HG03457 (cell line): Measurements from ENCODE around the gene KRT13.

ENCODE experiments used
- ATAC-seq: cut with Tn5 transposase; IDR thresholded peaks from one replicate; pipeline ENCODE4 v1.9.1; 2021; ENCODE audit warnings: moderate number of reproducible peaks; ENCODE audit not compliant: unreplicated experiment

The KRT13 gene

DNA sequence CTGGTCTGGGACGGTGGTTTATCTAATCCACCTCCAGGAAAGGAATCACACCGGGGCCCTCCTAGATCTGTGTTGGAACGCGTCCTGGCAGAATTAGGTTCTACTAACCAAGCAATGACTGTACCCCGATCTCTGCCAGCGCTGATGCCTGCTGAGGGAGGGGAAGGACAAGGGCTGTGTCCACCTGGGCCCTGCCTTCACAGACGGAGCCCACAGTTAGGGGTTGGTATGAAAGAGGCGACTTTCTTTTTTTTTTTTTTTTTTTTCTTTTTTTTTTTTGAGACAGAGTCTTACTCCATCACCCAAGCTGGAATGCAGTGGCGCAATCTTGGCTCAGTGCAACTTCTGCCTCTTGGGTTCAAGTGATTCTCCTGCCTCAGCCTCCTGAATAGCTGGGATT, 32.6 kb upstream of the KRT13 start:
- no peak for ATAC-seq

DNA sequence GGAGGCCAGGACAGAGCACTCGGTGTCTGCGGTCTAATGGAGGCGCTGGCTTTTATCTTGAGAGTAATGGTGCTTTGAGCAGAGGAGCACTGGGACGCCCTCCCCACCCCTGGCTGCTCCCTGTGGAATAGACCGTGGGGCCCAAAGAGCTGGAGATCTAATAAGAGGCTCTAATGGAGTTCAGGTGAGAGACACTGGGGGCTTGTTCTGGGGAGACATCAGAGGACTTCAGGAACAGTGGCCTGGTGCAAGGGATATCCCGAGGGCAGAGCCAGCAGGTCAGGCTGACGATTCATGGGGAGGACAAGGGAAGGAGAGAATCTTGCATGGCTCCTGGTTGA, 32.2 kb upstream of the KRT13 start:
- no peak for ATAC-seq

DNA sequence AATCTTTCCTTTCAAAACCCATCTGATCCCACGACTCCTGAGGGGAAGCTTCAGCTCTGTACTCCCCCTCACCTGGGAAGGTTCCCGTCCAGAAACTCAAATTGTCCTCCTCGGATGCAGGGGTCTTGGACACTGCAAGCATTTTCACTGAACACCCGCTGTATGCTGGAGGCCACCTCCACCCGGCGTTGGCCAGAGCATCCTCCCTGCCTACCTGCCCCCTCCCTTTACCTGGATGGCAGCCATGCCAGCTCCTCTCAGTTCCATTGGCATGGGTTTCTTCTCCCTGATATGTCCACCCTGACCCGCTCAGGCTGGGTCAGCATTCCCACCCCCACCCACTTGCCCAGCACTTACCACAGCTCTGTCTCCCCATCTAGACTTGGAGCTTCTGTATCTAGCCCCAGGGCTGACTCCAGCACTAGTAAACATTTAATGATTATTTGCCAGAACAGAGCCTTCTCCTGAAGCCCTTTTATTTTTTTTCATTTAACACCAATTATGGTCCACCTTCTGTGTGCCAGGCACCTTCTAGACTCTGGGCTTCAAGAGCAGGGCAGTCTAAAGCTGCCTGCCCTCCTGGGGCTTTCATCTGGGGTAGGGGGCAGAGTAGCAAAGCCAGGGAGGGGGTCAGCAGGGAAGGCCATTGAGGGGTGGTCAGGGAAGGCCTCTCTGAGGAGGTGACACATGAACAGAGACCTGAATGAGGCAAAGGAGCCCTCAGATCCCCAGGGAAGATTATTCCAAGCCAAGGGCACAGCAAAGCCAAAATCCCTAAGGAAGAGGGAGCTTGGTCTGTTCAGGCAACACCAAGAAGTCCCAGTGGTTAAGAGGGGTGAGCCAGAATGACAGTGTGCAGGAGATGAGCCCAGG, 31.6 kb upstream of the KRT13 start:
- ATAC-seq, result no peak

DNA sequence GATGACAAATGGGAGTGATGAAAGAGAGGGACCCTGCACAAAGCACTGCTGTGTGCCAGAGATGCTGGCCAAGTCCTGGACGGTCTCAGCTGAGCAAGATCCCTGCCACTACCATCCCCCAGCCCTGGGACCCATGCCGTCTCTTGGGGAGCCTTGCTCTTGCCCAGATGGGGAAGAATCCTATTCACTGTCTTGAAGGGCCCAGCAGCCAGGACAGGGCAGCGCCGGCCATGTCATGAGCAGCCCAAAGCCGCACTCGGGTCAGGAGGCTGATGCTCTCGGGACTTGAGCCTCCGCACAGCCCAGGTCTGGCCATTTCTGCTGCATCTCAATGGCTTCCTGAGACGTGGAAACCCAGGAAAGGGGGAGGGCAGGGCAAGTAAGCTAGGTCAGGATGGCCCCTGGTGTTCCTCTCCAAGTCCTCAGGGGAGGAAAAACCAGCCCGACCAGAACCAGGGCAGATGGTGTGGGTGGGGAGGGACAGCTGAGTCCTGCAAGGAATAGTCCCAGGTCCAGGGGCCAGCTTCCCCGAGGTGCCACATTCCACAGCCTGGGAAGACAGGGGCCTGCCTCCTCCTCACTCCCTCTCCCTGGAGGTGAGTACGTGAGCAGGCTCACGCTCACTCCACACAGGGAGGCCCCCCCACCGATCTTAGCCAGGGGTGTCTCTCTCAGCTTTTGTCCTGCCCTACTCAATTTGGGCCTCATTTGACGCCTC, 30.5 kb upstream of the KRT13 start:
- no peak for ATAC-seq

DNA sequence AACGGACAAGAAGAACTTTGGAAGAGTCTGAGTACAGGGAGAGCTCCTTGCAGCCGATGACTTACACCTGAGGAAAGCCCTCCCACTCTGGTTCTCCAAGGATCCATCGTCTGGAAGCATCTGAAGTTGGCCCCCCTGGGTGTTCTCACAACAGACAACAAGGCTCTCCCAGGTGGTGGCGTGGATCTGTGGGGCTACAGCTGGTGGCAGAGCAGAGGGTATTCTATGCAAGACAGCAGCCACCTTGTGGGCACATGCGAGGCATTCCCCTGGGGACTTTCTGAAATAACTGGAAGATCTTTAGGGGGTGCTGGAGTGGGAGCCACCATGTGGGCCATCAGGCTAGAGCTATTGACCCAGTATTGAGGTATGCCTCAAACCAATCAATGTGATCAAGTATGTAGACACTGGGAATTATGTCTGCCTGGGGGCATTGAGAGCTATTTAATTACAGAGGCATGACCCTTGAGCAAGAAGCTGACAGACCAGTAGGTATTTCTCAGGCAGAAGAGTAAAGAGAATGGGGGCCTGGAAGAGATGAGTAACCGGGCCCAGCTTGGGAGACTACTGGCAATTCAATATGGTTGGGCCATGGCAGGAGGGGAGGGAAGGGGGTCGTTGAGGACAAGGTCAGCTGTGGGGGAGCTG, 29.6 kb upstream of the KRT13 start:
- ATAC-seq, result no peak

DNA sequence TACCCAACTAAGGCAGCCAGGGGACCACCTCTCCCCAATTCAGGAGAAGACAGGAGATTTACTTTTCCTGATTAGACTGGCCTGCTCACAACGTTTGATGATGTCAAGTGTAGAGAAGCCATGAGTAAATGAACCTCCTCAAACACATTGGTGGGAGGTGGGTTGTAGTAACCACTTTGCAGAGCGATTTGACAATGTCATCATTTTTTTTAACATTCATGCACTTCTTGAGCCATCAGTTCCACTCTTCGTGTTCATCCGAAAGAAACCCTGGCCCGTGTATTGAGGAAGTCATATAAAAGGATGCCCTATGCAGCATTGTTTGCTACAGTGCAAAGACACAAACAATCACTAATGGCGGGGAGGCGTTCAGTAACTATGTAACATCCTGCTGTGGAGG, 28.2 kb upstream of the KRT13 start:
- ATAC-seq, result no peak

DNA sequence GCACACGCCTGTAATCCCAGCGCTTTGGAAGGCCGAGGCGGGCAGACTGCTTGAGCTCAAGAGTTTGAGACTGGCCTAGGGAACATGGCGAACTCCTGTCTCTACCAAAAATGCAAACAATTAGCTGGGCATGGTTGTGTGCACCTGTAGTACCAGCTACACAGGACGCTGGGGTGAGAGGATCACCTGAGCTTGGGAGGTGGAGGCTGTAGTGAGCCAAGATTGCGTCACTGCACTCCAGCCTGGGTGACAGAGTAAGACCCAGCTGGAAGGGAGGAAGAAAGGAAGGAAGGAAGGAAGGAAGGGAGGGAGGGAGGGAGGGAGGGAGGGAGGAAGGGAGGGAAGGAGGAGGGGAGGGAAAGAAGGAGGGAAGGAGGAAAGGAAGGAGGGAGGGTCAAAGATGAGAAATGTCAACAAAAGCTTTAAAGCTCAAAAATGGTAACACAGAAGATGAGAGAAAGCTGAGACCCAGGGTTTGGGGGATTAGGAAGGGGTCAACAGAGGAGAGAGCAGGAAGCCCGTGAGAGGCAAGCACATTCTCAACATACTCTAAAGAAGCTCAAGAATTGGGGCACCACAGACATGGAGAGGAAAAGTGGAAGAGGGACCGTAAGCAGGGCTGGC, 27.6 kb upstream of the KRT13 start:
- no peak for ATAC-seq

DNA sequence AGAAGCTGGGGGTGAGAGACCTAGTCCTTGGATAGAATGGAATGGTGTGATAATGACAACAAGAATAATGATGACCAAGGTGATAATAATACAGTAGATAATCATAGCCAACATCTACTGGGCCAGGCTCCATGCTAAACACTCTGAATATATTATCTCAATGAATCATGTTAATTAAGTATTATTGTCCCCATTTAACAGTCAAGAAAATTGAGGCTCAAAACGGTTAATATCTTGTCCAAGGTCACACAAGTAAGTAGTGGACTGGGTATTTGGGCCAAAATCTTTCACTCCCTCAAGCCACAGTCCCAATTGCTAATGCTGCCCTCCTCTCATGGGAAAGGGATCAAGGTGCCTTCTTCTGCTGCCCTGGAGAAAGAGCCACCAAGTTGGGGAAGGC, 26.6 kb upstream of the KRT13 start:
- ATAC-seq, result no peak

DNA sequence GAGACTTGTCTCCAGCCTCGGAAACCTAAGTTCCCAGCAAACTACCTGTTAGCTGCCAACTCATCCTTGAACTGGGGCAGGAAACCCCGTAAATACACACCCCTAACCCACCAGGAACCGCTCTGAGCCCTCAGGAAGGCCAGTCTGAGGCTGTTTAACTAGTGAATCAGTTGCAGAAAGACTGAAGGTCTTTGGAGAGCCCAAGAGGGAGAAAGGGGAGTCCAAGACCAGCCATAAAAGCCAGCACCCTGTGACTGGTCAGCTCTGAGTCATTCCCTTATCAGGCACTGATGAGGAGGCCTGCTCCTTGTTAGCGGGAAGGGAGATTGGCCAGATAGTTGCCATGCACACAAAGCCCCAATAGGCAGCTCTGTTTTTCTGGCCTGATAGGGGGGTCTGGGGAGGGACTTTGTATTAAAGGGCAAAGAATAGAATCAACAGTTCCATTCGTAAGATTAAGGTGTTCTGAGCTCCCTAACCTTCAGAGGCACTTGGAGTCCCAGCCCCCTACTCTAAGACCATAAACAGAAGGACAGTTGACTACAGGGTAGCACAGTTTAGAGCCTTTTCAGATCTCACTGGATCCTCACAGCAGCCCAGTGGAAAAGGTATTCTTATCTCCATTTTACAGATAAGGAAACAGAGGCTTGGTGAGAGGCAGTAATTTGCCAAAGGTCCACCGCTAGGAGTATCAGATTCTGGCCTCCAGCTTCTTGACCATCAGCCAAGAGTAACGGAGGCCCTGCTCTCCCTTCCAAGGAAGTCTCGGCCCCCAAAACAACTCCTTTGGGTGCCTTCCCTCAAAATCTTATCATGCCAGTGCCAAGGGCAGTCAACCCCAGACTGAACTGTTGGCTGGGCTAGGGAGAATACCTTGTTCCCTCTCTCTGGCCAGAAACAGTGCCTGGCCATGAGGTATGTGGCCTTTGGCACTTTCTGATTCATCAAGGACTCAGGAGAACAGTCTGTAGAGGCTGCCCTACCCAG, 24.9 kb upstream of the KRT13 start:
- no peak for ATAC-seq

DNA sequence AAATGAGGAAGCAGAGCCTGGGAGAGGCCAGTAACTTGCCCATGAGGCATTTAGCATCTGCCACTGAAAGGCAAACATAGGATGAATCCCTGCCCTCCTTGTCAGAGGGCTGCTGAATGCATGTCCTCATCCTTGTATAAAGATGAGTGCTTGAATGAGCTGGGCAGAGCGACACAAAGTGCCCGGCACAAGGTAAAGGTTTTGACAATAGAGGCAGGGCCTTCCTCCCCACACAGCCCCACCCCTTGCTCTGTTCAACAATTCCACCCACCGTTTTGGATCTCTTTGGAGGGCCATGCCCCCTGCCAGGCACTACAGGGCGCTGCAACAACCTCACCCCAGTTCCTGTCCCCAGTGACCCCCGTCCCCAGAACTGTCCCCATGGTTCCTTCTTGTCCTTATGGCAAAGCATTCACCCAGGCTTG, 24.1 kb upstream of the KRT13 start:
- ATAC-seq, result no peak

DNA sequence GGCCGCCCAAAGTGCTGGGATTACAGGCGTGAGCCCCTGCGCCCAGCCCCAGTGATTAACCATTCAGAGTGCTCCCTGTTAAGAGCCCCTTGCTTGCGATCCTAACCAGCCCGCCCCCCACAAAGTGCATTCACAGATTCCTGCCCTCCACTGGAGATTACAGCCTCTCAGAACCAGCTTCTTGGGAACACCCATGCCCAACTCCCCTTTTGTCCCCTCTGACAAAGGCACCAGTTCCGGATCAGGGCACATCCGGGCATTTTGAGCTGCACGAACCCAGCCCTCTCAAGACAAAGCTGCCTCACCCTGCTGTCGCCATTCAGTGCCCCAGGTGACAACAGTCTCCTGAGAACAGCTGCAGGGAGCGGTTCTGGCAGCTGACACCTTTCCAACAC, 23.5 kb upstream of the KRT13 start:
- ATAC-seq, result no peak

DNA sequence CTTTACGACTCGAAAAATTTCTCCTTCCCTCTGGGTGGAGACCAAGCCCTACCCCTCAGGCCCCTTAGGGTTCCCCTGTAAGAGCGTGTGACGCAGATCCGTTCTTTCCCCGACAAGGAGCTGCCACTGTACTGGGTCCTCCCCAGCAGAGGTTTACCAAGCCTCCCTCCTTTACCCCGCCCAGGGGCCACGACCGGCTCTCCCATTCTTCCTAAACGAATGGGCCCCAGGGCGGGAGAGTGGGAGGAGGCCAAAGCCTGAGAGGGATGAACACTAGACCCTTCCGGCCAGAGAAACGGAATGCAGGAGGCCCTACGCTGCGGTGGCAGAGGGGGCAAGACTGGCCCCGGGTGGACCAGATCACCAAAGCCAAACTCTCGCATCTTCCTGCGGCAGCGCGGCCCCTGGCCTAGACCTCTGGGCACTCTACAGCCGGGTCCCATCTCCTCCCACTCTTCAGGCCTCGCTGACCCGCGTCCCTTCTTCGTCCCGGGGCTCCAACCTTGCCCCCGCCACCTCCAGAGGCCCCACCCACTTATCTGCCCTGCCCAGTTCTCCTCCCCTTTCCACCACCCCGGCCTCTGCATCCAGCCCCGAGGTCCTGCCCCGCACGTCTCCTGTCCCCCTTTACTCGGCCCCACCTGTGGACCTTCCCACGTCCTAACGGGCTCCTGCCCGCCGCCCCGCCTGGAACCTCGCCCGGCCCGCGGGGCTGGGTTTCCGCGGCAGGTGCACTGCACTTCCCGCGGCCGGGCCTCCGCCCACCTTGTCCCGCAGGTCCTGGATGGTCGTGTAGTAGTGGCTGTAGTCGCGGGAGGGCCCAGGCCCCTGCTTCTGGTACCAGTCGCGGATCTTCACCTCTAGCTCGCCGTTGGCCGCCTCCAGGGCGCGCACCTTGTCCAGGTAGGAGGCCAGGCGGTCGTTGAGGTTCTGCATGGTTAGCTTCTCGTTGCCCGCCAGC, 21.9 kb upstream of the KRT13 start:
- no peak for ATAC-seq

DNA sequence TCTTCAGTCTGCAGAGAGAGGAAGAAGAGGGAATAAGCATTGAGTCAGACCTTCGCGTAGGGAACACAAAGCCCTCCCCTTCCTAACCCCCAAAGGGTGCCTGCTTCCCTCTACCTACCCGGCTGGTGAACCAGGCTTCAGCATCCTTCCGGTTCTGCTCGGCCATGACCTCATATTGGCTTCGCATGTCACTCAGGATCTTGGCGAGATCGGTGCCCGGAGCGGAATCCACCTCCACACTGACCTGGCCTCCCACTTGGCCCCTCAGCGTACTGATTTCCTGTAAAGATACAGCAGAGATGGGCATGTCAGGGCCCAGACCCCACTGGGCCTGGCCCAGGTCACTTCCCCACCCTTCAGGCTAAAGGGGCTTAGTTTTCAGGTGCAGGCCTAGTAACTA, 18.8 kb upstream of the KRT13 start:
- ATAC-seq, result no peak

DNA sequence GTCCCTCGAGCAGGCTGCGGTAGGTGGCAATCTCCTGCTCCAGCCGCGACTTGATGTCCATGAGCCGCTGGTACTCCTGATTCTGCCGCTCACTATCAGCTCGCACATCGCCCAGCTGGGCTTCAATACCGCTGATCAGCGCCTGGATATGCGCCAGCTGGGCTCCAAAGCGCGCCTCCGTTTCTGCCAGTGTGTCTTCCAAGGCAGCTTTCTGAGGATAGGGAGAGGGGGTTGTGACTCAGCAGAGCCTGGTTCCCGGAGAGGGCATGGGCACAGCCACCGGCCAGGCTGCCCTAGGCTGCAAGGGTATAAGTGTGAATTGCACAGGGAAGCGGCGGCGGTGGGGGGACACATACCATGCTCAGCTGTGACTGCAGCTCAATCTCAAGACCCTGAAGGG, 18.4 kb upstream of the KRT13 start:
- ATAC-seq, result no peak

DNA sequence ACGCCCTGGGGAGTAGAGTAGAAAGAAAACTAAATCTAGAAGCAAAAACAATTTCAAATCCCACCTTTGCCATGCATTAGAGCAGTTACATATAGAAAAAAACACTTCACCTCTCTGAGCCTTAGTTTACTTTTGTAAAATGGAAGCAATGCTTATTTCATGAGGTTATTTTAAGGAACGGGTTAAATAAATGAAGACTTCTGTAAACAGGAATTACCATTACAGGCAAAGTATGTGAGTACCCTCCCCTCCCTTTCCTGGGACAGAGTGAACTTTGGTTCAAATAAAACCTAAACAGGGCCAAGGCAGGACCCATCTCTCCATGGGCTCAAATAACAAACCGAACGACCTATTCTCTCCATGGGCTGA, 17.8 kb upstream of the KRT13 start:
- ATAC-seq, result no peak

DNA sequence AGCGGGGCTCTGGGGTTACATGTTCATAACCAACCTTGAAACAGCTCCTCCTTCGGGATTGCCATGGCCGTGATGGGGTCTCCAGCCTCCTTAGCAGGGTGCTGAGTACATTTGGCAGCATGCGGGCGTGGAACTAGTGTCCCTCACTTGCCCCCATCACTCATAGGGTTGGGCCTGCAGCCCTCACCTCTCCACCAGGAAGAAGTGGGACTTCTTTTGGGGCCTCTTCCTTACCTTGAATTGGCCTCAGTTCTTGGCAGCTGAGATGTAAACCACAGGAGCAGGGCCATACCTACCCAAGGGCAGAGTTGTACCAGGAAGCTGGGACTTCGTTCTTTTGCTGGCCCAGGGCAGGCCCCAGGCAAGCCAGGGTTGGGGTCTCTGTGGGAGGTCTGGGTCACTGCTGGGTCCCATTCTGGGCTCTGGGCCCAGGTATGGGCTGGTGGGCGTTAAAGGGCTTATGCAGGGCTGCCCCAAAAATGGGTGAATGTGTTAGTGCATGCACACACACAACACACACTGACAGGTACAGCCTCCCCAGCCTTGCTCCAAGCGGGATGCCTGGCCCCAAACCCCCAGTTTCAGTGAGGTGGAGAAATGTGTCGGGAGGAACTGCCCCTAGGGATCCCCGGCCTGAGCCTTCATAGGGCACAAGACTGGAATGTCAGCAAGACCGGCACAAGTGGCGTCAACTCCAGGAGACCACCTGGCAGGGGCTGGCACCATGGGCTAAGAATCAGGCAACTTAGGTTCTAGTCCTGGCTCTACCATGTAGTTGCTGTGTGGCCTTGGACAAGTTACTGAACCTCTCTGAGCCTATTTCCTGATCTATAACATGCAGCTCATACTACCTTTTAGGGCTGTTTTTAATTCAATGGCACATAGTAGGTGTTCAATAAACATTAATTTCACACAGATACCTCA, 17.2 kb upstream of the KRT13 start:
- ATAC-seq, result no peak

DNA sequence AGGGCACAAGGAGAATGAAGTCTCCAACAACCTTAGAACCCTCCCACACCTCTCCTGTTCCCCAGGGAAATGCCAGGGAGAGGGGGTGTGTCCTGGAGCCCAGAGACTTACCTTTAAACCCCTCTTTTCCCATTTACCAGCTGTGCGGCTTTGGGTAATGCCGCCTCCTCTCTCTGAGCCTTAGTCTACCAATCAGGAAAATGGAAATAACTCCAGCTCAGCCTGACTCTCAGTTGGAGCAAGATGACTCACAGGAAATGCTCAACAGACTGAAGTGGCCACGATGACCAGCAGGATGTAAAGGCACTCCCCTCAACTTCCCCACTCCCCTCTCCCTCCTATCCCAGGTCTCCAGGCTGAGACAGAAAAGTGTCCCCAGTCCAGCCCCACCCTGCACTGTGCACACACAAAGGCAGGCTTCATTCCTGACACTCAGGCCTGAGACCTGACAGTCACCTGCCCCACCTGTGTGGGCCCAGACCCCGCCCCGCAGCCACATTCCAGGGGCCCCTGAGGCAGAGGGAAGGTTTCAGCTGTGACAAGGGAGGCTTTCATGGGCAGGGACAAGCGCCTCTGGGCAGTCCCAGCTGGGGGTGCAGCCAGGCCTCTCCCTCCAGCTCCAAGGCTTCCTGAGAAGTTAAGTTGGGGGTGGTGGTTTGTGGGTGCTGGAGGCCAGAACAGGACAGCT, 16.3 kb upstream of the KRT13 start:
- no peak for ATAC-seq
